Mammary microvascular endothelial cell (primary cell): ENCODE data around the gene IL36RN. TPM values are rescaled to one million over a fixed set of nuclear protein-coding genes. Genes with fewer than 3 reads are reported as not detected.

ENCODE experiments used
- total RNA-seq: library from RNA; depleted of rRNA; stranded (reverse); fragments of >200 nt; gene quantifications from 2 replicates; pipeline ENCODE4 v1.2.3, GENCODE V29; 2015

IL36RN gene
- not detected in 2 replicates for total RNA-seq

GRCh38 chr2:113058998-113059960, at the start of gene IL36RN:
Gene IL36RN, plus strand, starts transcription at chr2:113059198. Its CDS starts 241 bp downstream, at chr2:113059439.

GRCh38 chr2:113052396-113052917, 6.5 kb upstream of the IL36RN start, which contains the start of gene IL36B:
Gene IL36B, minus strand, starts transcription at chr2:113052867.

GRCh38 chr2:113067681-113068080, 8.7 kb downstream of the IL36RN start, which contains the start of gene IL1F10:
Gene IL1F10, plus strand, starts transcription at chr2:113067970. Its CDS starts 4,769 bp downstream, at chr2:113072739.

Other genes with a start within 250 kb of the IL36RN start
- gene IL1B, start 222.4 kb upstream of the IL36RN start, total RNA-seq: 4.1 and 7.1 TPM in 2 replicates
- gene IL37, start 148.0 kb upstream of the IL36RN start, total RNA-seq: not detected in 2 replicates
- gene IL36G, start 81.2 kb upstream of the IL36RN start, total RNA-seq: not detected in 2 replicates
- gene IL36A, start 53.7 kb upstream of the IL36RN start, total RNA-seq: not detected in 2 replicates
- gene IL36B, start 6.3 kb upstream of the IL36RN start, total RNA-seq: not detected in 2 replicates
- not detected in 2 replicates for gene IL1F10, start 8.8 kb downstream of the IL36RN start, total RNA-seq
- not detected in 2 replicates for gene IL1RN, start 68.4 kb downstream of the IL36RN start, total RNA-seq
- gene PSD4, start 114.8 kb downstream of the IL36RN start, total RNA-seq: 0.25 and 0.33 TPM in 2 replicates
- gene PAX8, start 219.7 kb downstream of the IL36RN start, total RNA-seq: 2.1 and 2.8 TPM in 2 replicates